GM10266 (cell line): ENCODE data around the gene DLG2.

Source experiments
- DNase-seq: peaks from one replicate; pipeline ENCODE4 v3.0.0; 2012; ENCODE audit errors: extremely low spot score
- CTCF ChIP-seq: IDR thresholded peaks from 2 replicates; pipeline ENCODE4 v1.5.1; 2012; ENCODE audit warnings: mild to moderate bottlenecking, low read depth; ENCODE audit not compliant: control insufficient read depth, insufficient read depth; ENCODE audit errors: missing control alignments

The DLG2 gene

DNA sequence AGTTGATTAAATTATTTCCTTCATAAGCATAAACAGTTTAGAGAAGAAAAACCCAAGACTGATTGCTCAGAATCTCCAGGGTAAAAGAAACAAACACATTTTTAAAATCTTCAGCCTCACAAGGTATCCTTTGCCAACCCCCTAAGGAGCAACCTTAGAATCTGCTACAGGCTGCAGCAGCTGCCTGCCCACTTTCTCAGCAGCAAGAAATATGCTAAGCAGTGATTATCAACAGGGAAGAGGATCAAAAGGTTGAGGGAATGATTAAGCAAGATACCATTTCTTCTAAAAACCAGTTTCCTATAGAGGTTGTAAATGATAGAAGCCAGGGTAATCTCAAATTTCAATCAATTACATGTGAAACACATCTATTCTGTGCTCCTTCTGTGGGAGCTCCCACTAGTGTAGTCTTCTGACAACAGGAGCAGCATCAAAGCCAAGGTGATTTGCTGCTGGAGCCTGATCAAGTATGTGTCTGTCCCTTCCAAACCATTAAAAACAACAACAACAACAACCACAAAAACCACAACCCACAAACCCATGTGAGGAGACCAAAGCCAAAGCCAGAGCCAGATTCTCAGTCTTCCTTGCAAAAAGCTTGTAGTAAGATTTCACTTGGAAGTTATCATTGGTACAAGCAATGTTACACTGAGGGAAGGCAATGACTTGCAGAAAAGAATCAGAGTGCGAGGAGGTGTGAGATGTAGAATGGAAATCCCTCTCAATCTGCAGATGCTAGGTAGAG lies 761.2 kb downstream of the DLG2 start:
- TF ChIP-seq CTCF, result no peak
- no peak for DNase-seq

GRCh38 chr11:84865257-84865656 lies 761.9 kb downstream of the DLG2 start:
- DNase-seq, result no peak
- TF ChIP-seq CTCF, result no peak

- no peak for DNase-seq
These were observed 769.4 kb downstream of the DLG2 start for GRCh38 chr11:84857746-84858145.

DNA sequence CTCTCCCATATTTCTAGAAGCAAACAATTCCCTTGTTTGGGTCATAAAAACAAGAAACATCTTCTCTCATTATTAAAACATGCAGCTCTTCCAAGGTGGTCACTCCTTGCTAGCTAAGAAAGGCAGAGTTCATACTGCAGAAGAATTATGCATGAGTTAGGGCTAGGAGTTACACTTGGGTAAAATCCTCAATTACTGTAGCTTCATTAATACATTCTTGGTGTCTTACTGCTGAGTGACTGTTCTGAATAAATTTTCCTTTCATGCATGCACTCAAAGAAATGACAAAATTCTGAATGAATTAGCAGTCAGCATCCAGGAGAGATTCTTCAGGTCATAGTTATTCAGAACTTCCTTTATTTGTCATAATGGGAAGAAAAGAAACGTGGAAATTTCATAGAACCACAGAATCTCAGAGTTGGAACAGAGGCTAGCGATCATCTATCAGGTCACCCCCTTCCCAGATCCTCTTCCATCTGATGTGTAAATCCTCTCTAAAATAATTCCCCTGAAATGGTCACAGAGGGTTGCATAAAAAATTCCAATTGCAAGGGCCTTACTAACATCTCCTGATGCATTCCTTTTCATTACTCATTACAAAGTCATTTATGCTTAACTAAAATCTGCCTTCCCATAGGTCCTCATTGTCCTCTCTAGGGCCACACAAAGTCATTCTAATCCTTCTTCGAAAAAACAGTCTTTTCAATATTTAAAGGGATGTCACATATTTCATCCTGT lies 771.5 kb downstream of the DLG2 start:
- DNase-seq, result no peak
- no peak for TF ChIP-seq CTCF

More at GRCh38 chr11:84857746-84858145, 769.4 kb downstream of the DLG2 start:
- no peak for TF ChIP-seq CTCF

DNA sequence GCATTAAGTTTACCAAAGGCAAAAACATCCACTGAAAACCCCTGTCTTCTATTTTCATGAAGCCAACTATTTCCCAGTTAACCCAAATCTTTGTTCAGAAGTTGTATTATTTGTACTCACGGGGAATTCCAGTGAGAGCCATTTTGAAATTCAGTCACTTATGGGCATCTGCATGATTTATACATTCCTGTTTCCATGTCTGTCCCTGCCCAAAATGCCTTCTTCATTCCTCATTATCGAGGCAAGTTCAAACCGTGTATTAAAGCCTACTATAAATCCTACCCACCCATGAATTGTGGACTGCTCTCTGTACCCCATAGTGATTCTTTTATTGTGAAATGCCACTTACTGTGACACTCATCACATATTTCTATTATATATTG lies 772.7 kb downstream of the DLG2 start:
- no peak for DNase-seq
- TF ChIP-seq CTCF, result no peak

DNA sequence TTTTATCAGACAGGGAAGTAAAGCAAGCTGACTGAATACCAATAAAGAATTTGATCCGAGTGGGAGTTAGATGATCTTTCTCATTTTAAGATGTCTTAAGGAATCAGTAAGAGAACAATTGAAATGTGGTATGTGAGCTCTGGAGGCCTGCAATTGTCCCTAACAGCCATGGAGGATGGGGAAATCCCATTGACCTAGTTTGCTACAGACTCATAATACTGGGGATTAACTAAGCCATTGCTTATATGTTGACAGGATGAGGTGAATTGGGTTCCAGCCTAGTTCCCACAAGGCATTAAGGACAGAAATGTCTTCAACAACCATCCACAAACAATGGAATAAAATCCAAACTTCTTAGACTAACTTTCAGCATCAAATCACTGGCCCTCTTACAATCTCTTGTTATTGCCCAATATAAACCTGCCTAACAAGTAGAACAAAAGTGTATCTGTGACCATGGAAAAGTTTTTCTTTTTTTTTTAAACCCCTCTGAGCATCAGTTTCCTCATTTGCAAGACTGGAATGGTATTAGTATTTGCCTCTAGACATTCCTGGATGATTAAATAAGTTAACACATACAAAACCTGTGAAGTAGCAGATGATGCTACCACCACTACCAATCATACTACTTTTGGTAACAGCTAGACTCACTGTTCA lies 773.2 kb downstream of the DLG2 start:
- no peak for TF ChIP-seq CTCF
- no peak for DNase-seq
